Subcutaneous preadipocyte (primary cell): Measurements from ENCODE around the gene RSRC2. TPM values are rescaled to one million over a fixed set of nuclear protein-coding genes. Genes with fewer than 3 reads are reported as not detected.

ENCODE experiments used
- small RNA-seq: library from RNA; depleted of rRNA; stranded (forward); fragments of <200 nt; gene quantifications from one replicate; pipeline ENCODE3, GENCODE V24; 2012
- total RNA-seq: library from RNA; depleted of rRNA; stranded (reverse); fragments of >200 nt; gene quantifications from 2 replicates; pipeline ENCODE4 v1.2.3, GENCODE V29; 2012

Gene RSRC2
- total RNA-seq: 31.6 and 39.9 TPM in 2 replicates

GRCh38 chr12:122526683-122527477 is at the start of gene RSRC2, which contains the start of gene KNTC1:
Gene RSRC2 (minus strand): TSS chr12:122526936. CDS start chr12:122526853, 83 bp downstream.
Gene KNTC1 (plus strand): TSS chr12:122527249. CDS start chr12:122530064, 2,815 bp downstream.

GRCh38 chr12:122500685-122501488 is 25.8 kb downstream of the RSRC2 start, which contains the start of gene ZCCHC8:
Gene ZCCHC8 (minus strand): TSS chr12:122500932. CDS start chr12:122500840, 92 bp downstream.

Small RNA genes lying within 50 kb of the gene (small RNA-seq; reads per million reads assigned to genes)
- gene AC026333.1 (not detected), gene RF00411 (not detected)

Other genes with a start within 250 kb of the RSRC2 start
- gene CLIP1, start 104.3 kb downstream of the RSRC2 start, total RNA-seq: 37.8 and 48.5 TPM in 2 replicates
- 11.0 and 19.9 TPM in 2 replicates for gene ZCCHC8, start 26.0 kb downstream of the RSRC2 start, total RNA-seq
- gene KNTC1, start 313 bp upstream of the RSRC2 start, total RNA-seq: 31.6 and 59.6 TPM in 2 replicates
- under 0.01 TPM in 2 replicates for gene HCAR2, start 176.4 kb upstream of the RSRC2 start, total RNA-seq
- gene HCAR3, start 189.9 kb upstream of the RSRC2 start, total RNA-seq: not detected in 2 replicates
- gene HCAR1, start 203.9 kb upstream of the RSRC2 start, total RNA-seq: 1.1 and 2.2 TPM in 2 replicates
- 26.1 and 35.2 TPM in 2 replicates for gene DENR, start 225.9 kb upstream of the RSRC2 start, total RNA-seq
- gene CCDC62, start 247.6 kb upstream of the RSRC2 start, total RNA-seq: 0.39 and 0.73 TPM in 2 replicates